Adrenal gland (tissue), 12 donors: ENCODE data around the gene APBA1. TPM values are rescaled to one million over a fixed set of nuclear protein-coding genes. Genes with fewer than 3 reads are reported as not detected.

Source experiments
- DNase-seq, 7 donors: peaks; one replicate each; pipeline ENCODE4 v3.0.0-alpha.2; 2019 to 2020
- H3K27ac ChIP-seq, 5 donors: fragments of 200-600 bp; sonication (generic) in 4 of 5; 1 replicate in 3 of 5; 2 replicates in 2 of 5; pipeline versions ENCODE4 v1.5.1 to v1.8.0; 2016 to 2020; ENCODE audit warnings: mild to moderate bottlenecking in 1 of 5
- H3K27me3 ChIP-seq: fragments of 200-600 bp; 2 replicates; pipeline ENCODE4 v1.8.0; 2021
- H3K36me3 ChIP-seq, 2 donors: fragments of 200-600 bp; replicated peaks in 1 of 2; 1 replicate in 1 of 2; 2 replicates in 1 of 2; pipeline versions ENCODE4 v1.5.1 to v1.8.0; 2018 to 2022
- H3K4me1 ChIP-seq, 2 donors: fragments of 200-600 bp; replicated peaks in 1 of 2; 1 replicate in 1 of 2; 2 replicates in 1 of 2; pipeline versions ENCODE4 v1.5.1 to v1.8.0; 2018 to 2021
- H3K4me3 ChIP-seq, 4 donors: fragments of 200-600 bp; sonication (generic) in 3 of 4; one replicate each; pipeline ENCODE4 v1.5.1; 2016 to 2018
- H3K9me3 ChIP-seq, 3 donors: fragments of 200-600 bp; sonication (generic) in 1 of 3; replicated peaks in 1 of 3; 1 replicate in 2 of 3; 2 replicates in 1 of 3; pipeline versions ENCODE4 v1.5.1 to v1.8.0; 2016 to 2021
- CTCF ChIP-seq, 6 experiments: fragments of 450-650 bp in 4 of 6; fragments of 200-600 bp in 2 of 6; sonication (generic) in 1 of 6; IDR thresholded peaks; 1 replicate in 5 of 6; 2 replicates in 1 of 6; pipeline versions ENCODE4 v1.5.1 to v1.8.0; 2016 to 2021; ENCODE audit warnings: antibody characterized with exemption in 6 of 6, mild to moderate bottlenecking in 2 of 6, moderate library complexity in 1 of 6
- POLR2A ChIP-seq, 2 donors: fragments of 450-650 bp; IDR thresholded peaks; one replicate each; pipeline ENCODE4 v1.6.1; 2017; ENCODE audit warnings: antibody characterized with exemption in 2 of 2, mild to moderate bottlenecking in 2 of 2, moderate library complexity in 1 of 2
- WGBS, 4 donors: extraction: QIAGEN DNeasy Blood & Tissue Kit in 2 of 4; methylation state at CpG; one replicate each; pipeline versions ENCODE4 v1.1.5 to v1.1.7; 2013 to 2017; 5-methylcytosine and 5-hydroxymethylcytosine counted together
- intact Hi-C, 2 donors: fragments of 100-400 bp; cut with DNase I; formaldehyde crosslinking; loops; one replicate each; pipeline versions ENCODE4 v1.14.1 to v1.15.0; 2022 to 2023
- polyA plus RNA-seq, 3 donors: library from polyadenylated mRNA; stranded (reverse); fragments of 200-250 nt in 2 of 3; fragments of 350-450 nt in 1 of 3; fragmentation: Illumina TruSeq in 1 of 3; extraction: RNeasy Lipid Tissue Mini Kit (QIAGEN cat#74804) in 1 of 3; gene quantifications; one replicate each; pipeline ENCODE4 v1.2.3, GENCODE V29; 2013 to 2014
- total RNA-seq, 9 donors: library from RNA; depleted of rRNA in 4 of 9; stranded (reverse); fragments of >200 nt in 4 of 9; fragments of 120-200 nt in 1 of 9; fragmentation: NEBNext Ultra II Directional in 1 of 9; extraction: Animal tissue kit (Norgen Biotek cat#: 25700) in 1 of 9; gene quantifications; one replicate each; pipeline versions ENCODE4 v1.1.0 to v1.2.4, GENCODE V29; 2013 to 2023
- donor health status: healthy with polysubstance abuse.
- donor health status: Bipolar disorder and iron deficiency.
- donor health status: DM: yes; HTN: yes; CAD: no.
- donor health status: DM: no; HTN: no; CAD: no.
- donor health status: DM: no; HTN: no; CAD: no.
- donor health status: DM: yes; HTN: yes; CAD: no.

The APBA1 gene
- total and polyA plus RNA-seq, 12 donors, result 0.64 to 6.4 (median 3.5) TPM

GRCh38 chr9:69532396-69532795, 139.8 kb downstream of the APBA1 start:
- TF ChIP-seq CTCF (IDR thresholded peaks at IDR 0.05) (no peak), POLR2A (IDR thresholded peaks at IDR 0.05) (no peak)
- Histone ChIP-seq H3K36me3 (no peaks in the 10 kb centered on the region), H3K4me3 (no peak overlapping the region), H3K4me1 (no peaks in the 10 kb centered on the region), H3K27me3 (no peaks in the 10 kb centered on the region), H3K27ac (no peak overlapping the region), H3K9me3 (no peaks in the 10 kb centered on the region)
- intact Hi-C loops, result no loop called here
- DNase-seq, result no peak
- WGBS, 4 donors, result 60 to 98% (median 88%) methylated on average over 1 to 4 of the region's 4 CpGs

- no peaks in the 10 kb centered on the region for H3K36me3 ChIP-seq
- no peaks in the 10 kb centered on the region for H3K4me1 ChIP-seq
- H3K9me3 ChIP-seq, result no peaks in the 10 kb centered on the region
- H3K27me3 ChIP-seq, result no peaks in the 10 kb centered on the region
- H3K27ac ChIP-seq, result no peak overlapping the region
- no peak for TF ChIP-seq POLR2A (IDR thresholded peaks at IDR 0.05)
- no peak for TF ChIP-seq CTCF (IDR thresholded peaks at IDR 0.05)
- no peak overlapping the region for H3K4me3 ChIP-seq
- 90 to 98% (median 94%) methylated on average over 1 of the region's 1 CpG for WGBS, 4 donors
- intact Hi-C loops, result no loop called here
- DNase-seq, result no peak
These were observed 144.7 kb downstream of the APBA1 start for GRCh38 chr9:69527454-69527853.

- 93 to 100% (median 98%) methylated on average over 2 of the region's 2 CpGs for WGBS, 4 donors
- TF ChIP-seq CTCF (IDR thresholded peaks at IDR 0.05) (no peak), POLR2A (IDR thresholded peaks at IDR 0.05) (no peak)
These were observed 145.5 kb downstream of the APBA1 start for GRCh38 chr9:69526699-69527098.

GRCh38 chr9:69519470-69520240, 152.5 kb downstream of the APBA1 start:
- no peak for DNase-seq
- Histone ChIP-seq H3K27ac (no peak overlapping the region), H3K4me1 (no peaks in the 10 kb centered on the region), H3K36me3 (no peaks in the 10 kb centered on the region), H3K4me3 (no peak overlapping the region), H3K9me3 (no peaks in the 10 kb centered on the region), H3K27me3 (no peaks in the 10 kb centered on the region)
- WGBS, 4 donors, result 73 to 84% (median 80%) methylated on average over 5 of the region's 5 CpGs
- TF ChIP-seq CTCF (IDR thresholded peaks at IDR 0.05) (no peak), POLR2A (IDR thresholded peaks at IDR 0.05) (no peak)
- intact Hi-C loops, result no loop called here

More at GRCh38 chr9:69526699-69527098, 145.5 kb downstream of the APBA1 start:
- Histone ChIP-seq H3K36me3 (no peaks in the 10 kb centered on the region), H3K4me1 (no peaks in the 10 kb centered on the region), H3K4me3 (no peak overlapping the region), H3K27ac (no peak overlapping the region), H3K9me3 (no peaks in the 10 kb centered on the region), H3K27me3 (no peaks in the 10 kb centered on the region)
- intact Hi-C loops, result no loop called here
- no peak for DNase-seq
